Endometrial microvascular endothelial cells (primary cell): Measurements from ENCODE around the gene DDX10. TPM values are rescaled to one million over a fixed set of nuclear protein-coding genes. Genes with fewer than 3 reads are reported as not detected.
"Not testable (repeated sequence)": the region's sequence is repeated elsewhere in the genome, so short reads cannot be mapped to it uniquely, and the experiment has no call there.

Experiments used
- in situ Hi-C: cut with HindIII; loops from 2 replicates; pipeline ENCODE4 v1.10.0; 2017; ENCODE audit warnings: low sequenced_read_pairs, low pct_unique_long_range_greater_than_20kb; ENCODE audit errors: inconsistent ontology term
- total RNA-seq: library from RNA; depleted of rRNA; stranded (reverse); fragments of >200 nt; gene quantifications from one replicate; pipeline ENCODE4 v1.2.3, GENCODE V29; 2015; ENCODE audit errors: inconsistent ontology term

DDX10 gene
- total RNA-seq, 1 donor from 2014 or later: 56.9 TPM

DNA sequence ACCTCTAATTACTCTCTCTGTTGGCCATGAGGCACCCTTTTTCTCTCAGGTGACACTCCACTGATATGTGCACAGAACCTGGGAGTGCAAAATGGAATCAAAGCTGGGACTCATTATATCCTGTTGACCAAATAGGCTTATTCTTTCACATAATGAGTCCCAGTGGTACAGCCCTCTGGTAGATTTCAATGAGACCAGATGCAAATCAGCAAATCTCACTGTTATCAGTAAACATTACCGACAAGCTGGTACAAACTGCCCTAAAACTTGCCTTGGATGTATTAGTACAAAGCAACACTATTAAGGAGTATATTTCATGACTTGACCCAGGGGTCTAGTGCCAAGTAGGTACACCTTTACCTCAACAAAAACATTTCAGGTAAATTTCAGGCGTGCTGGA is 128.3 kb downstream of the DDX10 start:
- in situ Hi-C loops: no loop called here

- in situ Hi-C loops: no loop called here
Measured at GRCh38 chr11:108793611-108794010, 128.7 kb downstream of the DDX10 start.

DNA sequence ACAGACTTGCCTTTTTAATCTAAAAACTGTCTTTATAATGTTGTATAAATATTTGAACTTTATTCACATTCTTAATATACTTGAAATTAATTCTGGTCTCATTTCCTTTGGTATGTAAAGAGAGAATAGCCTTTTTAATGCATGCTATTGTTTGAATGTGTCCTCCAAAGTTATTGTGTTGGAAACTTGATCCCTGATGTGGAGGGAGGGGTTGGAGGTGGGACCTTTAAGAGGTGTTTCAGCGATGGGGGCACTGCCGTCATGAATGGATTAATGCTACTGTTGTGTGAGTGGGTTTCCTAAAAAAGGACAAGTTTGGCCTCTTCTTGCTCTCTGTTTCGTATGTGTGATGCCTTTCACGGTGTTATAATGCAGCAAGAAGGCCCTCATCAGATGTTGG is 131.7 kb downstream of the DDX10 start:
- in situ Hi-C loops: no loop called here

- in situ Hi-C loops: no loop called here
Measured at GRCh38 chr11:108797578-108798100, 132.8 kb downstream of the DDX10 start.

DNA sequence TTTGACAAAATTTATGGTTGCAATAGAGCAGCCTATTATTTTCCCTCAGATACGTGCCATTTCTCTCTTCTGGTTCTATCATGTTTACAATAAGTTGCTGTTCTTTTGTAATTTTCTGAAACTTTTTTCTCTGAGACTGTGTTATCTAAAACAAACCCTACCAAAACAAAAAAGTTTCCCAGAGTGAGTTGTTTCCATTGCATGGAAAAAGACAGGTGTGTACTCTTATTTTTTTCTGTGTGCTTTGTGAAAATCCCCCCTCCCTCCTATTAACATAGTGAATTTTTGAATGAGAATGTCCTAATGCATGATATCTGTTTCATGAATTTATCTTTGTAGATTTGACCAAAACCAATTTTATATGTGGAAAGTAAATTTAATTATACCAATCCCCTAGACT is 137.6 kb downstream of the DDX10 start:
- in situ Hi-C loops: no loop called here

DNA sequence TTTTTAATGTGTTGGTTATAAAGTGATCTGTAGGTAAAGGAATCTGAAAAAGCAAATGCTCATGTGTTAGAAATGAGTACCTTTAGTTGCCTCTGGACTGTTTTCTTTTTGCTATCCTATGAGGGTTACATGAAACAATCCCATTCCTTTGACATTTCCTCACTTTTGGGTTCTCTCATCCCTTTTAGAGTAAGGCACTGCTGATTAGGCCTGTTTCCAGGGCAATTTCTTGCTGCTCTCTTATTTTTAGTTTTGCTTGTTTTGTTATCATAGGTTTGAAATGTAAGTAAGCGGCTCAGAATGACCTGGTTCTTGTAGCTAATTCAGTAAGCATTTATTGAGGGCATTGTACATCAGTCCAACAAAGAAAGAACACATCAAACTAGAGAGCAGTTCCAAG is 138.9 kb downstream of the DDX10 start:
- in situ Hi-C loops: no loop called here

DNA sequence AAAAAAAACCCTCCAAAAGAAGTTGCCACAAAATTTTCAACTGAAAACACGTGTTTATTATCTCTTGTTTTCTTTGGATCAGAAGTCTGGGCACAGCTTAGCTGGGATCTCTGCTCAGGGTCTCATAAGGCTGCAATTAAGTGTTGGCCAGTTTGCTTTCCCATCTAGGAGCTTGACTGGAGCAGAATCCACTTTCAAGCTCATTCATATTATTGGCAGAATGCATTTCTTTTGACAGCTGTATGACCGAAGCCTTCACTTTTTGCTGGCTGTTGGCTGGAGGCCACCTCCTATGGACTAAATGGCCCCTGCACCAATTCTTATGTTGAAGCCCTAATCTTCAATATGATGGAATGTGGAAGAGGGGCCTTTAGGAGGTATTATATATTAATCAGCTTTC is 139.6 kb downstream of the DDX10 start:
- in situ Hi-C loops: no loop called here

DNA sequence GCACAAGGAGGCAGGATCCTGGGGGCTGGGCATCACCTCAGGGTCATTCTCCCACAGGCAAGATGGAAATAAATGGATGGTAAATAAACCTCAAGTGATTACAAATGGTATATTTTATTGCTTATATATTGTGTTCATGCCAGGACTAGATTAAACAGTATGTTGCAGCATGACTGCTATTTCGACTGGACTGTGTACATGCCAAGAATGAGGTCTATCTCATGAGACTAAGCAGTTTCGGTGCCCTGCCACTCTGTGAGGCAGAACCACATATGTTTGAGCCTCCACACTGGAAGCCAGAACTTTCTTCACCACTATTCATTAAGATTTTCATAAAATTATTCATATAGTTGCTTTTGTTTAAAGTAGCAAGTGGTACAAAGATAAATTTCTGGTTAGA is 140.2 kb downstream of the DDX10 start:
- in situ Hi-C loops: no loop called here

DNA sequence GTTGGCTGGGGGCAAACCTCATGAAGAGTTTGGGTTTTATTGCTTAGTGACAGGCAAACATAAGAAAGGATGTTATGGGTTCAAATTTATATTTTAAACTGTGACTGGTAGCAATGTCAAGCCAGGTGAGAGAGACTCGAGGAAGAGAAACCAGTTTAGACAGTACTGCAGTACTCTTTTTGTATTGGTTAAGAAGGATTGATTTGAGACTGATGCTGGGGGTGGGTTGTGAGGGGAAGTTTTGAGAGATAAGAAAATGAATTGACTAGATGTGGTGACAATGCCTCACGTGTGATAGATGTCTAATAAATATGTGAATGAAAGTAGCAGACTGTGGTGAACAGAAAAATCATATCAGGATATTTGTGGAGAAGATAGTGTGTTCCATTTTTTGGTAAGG is 142.4 kb downstream of the DDX10 start:
- in situ Hi-C loops: no loop called here

DNA sequence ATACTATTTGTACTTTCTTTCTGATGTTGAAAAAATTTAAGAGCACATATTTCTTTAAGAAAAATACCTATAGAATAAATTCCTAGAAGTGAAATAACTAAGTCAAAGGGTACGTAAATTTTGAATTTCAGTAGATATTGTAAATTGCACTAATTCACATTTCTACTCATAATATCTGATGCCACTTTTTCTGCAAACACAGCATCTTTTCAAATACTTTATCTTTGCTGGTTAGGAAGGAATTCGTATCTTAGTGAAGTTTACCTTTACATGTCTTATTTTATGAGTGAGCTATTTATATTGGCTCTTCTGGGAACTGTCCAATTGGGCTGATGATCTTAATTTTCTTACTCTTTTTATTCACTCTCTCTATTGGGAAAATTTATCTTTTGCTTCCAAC is 148.2 kb downstream of the DDX10 start:
- in situ Hi-C loops: no loop called here

DNA sequence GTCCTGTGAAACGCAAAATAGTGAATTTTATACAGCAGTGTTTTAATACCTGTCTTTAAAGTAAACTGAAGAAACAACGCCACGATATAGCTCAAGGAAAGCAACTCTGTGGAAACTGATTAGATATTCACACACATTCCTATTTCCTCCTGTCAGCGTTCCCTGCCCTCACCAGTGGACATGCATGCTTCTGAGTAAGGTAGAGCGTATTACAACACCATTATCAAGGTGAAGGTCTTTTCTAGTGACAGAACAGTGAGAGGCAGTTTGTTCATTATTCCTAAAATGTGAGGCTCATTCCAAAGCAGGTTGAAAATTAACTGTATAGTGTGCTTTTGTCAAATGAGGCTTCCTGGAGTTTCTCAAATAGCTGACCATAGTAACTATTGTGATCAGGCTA is 153.1 kb downstream of the DDX10 start:
- in situ Hi-C loops: no loop called here

DNA sequence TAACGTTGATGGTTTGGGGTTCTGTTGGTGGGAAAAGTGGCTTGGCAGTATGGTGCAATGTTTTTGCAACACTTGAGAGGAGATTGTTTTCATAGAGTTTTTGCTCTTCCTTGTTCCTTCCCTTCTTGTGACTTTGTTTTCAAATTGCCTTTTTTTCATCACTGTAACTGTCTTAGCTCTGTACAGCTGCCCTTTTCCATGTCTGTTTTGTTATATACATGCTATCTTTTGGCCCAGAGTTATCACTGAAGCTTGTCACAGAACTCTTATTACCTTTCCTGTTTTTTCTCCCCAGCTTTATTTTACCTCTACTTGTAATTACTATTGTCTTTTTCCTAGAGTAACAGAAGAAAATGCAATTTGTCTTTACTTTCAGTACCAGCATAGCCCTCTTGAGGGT is 154.1 kb downstream of the DDX10 start:
- in situ Hi-C loops: no loop called here

GRCh38 chr11:108819957-108820356 is 155.1 kb downstream of the DDX10 start:
- in situ Hi-C loops: no loop called here

DNA sequence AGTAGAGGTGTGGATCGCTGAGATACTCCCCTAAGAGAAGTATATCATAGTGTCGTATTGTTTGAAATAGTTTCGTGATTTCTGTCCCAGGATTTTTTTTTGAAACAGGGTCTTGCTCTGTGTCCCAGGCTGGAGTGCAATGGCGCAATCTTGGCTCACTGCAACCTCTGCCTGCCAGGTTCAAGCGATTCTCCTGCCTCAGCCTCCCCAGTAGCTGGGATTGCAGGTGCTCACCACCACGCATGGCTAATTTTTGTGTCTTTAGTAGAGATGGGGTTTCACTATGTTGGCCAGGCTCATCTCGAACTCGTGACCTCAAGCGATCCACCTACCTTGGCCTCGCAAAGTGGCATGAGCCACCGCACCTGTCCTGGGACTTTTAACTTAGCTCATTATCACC is 159.1 kb downstream of the DDX10 start:
- in situ Hi-C loops: not testable (repeated sequence)

GRCh38 chr11:108824545-108824944 is 159.7 kb downstream of the DDX10 start:
- in situ Hi-C loops: no loop called here

- in situ Hi-C loops: no loop called here
Measured at GRCh38 chr11:108825381-108825780, 160.5 kb downstream of the DDX10 start.

GRCh38 chr11:108826136-108826535 is 161.3 kb downstream of the DDX10 start:
- in situ Hi-C loops: no loop called here

DNA sequence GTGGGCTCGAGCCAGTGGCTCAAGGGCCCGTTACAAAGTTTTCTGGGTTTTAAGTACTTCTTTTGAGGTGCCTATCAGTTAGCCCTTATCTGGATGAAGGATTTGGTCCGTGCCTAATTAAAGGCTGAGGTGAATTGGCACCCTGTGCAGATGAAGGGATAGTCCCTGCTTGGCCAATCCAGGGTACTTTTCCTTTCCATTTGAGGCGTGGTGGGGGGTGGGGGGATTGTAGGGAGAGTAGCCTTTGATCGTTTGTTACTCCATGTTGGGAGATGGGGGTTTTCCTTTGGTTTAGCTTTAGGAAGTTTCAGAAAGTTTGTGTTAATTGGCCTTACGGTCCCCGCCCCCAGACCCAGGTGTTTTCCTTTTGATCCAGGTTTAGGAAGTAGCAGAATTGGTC is 170.8 kb downstream of the DDX10 start:
- in situ Hi-C loops: no loop called here

- in situ Hi-C loops: no loop called here
Measured at GRCh38 chr11:108836541-108836940, 171.7 kb downstream of the DDX10 start.

GRCh38 chr11:108838102-108838791 is 173.4 kb downstream of the DDX10 start:
- in situ Hi-C loops: no loop called here

DNA sequence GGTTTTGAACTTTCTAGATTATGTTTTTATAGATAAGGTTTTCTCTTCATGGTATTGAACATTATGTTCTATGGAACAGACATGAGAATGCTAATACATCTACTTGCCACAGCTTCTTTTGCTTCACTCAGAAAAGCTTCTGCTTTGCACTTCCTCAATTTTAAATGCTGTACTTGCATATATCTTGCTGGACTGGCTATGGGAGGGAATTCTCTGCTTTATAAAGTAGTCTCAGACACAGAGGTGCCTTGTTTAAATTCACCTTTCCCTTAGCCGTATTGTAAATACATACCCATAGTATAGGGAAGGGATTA is 173.9 kb downstream of the DDX10 start:
- in situ Hi-C loops: no loop called here
